Spleen (tissue), 7 donors: ENCODE measurements around the gene KDM6A.

Experiments
- CTCF ChIP-seq, 11 experiments: fragments of 200-600 bp in 7 of 11; fragments of 450-650 bp in 4 of 11; sonication (generic) in 4 of 11; IDR thresholded peaks in 8 of 11; conservative IDR thresholded peaks in 3 of 11; 1 replicate in 7 of 11; 2 replicates in 4 of 11; pipeline versions ENCODE4 v1.4.0 to v1.8.0; 2016 to 2021; ENCODE audit warnings: antibody characterized with exemption in 11 of 11, inconsistent platforms in 4 of 11, mild to moderate bottlenecking in 1 of 11
- POLR2A ChIP-seq, 3 donors: fragments of 450-650 bp; IDR thresholded peaks; one replicate each; pipeline ENCODE4 v1.5.1; 2017; ENCODE audit warnings: antibody characterized with exemption in 3 of 3, mild to moderate bottlenecking in 1 of 3
- POLR2AphosphoS5 ChIP-seq, 3 donors: sonication (generic); formaldehyde crosslinking; IDR thresholded peaks; one replicate each; pipeline ENCODE4 v1.5.1; 2017; ENCODE audit warnings: antibody characterized with exemption in 3 of 3
- donor health status: DM: no; HTN: no; CAD: no; lungs with moderate emphysema.
- donor health status: DM: no; HTN: no; CAD: no.
- donor health status: DM: no; HTN: no; CAD: no.

DNA sequence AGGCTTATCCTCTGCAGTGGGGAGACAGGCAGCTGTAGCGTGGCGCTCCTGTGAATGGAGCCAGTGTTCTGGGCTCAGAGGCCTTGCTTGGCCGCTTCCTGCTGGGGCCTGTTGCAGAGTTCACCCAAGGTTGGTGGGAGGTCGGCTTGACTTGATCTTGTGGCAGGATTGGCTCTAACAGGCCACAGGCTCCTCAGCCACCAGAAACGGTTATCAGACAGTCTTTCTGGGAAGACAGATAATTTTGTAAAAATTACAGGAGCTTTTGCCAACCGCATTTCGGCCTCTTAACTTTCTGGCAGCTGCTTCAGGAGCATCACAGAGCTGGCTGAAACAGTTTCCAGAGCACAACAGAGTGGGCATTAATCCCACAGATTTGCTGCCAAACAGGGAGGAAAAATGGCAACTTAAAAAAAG lies 261.3 kb downstream of the KDM6A start:
- TF ChIP-seq CTCF (IDR thresholded peaks at IDR 0.05 in 8 of 11, conservative IDR thresholded peaks at IDR 0.05 in 3 of 11) (no peak), POLR2A (IDR thresholded peaks at IDR 0.05) (no peak), POLR2AphosphoS5 (IDR thresholded peaks at IDR 0.05) (no peak)
